Hepatocyte (in vitro differentiated cells): ENCODE data around the gene APOC4.
"Not testable (repeated sequence)": the region's sequence is repeated elsewhere in the genome, so short reads cannot be mapped to it uniquely, and the experiment has no call there.

Experiments used
- EZH2 ChIP-seq: fragments of 200-600 bp; sonication (generic); IDR thresholded peaks from 2 replicates; pipeline ENCODE4 v1.6.1; 2016; ENCODE audit warnings: antibody characterized with exemption, mild to moderate bottlenecking, borderline replicate concordance
- EZH2phosphoT487 ChIP-seq: fragments of 200-600 bp; sonication (generic); IDR thresholded peaks from one replicate; pipeline ENCODE4 v1.6.1; 2018; ENCODE audit warnings: antibody characterized with exemption, mild to moderate bottlenecking, low read depth, moderate library complexity; ENCODE audit not compliant: unreplicated experiment, severe bottlenecking
- TF ChIP-seq, protein P1 (sequence below): fragments of 200-600 bp; sonication (generic); IDR thresholded peaks from 2 replicates; pipeline ENCODE4 v1.5.1; 2016; ENCODE audit warnings: antibody characterized with exemption, mild to moderate bottlenecking; ENCODE audit not compliant: poor library complexity

DNA sequence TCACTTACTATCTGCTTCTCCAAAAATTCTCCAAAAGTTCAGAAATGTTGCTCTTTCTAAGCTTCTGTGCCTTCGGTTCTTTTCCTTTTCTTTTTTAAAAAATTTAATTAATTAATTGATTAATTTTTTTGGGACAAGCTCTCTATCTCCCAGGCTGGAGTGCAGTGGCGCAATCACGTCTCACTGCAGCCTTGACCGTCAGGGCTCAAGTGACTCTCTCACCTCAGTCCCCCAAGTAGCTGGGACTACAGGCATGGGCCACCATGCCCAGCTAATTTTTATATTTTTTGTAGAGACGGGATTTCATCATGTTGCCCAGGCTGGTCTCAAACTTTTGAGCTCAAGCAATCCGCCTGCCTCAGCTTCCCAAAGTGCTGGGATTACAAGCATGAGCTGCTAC is 29.4 kb downstream of the APOC4 start:
- TF ChIP-seq, protein P1, sequence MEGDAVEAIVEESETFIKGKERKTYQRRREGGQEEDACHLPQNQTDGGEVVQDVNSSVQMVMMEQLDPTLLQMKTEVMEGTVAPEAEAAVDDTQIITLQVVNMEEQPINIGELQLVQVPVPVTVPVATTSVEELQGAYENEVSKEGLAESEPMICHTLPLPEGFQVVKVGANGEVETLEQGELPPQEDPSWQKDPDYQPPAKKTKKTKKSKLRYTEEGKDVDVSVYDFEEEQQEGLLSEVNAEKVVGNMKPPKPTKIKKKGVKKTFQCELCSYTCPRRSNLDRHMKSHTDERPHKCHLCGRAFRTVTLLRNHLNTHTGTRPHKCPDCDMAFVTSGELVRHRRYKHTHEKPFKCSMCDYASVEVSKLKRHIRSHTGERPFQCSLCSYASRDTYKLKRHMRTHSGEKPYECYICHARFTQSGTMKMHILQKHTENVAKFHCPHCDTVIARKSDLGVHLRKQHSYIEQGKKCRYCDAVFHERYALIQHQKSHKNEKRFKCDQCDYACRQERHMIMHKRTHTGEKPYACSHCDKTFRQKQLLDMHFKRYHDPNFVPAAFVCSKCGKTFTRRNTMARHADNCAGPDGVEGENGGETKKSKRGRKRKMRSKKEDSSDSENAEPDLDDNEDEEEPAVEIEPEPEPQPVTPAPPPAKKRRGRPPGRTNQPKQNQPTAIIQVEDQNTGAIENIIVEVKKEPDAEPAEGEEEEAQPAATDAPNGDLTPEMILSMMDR: not testable (repeated sequence)
- TF ChIP-seq EZH2phosphoT487, EZH2: not testable (repeated sequence)
